IMR-90 (cell line): ENCODE results near the gene DPP10. TPM values are rescaled to one million over a fixed set of nuclear protein-coding genes. Genes with fewer than 3 reads are reported as not detected.

ENCODE experiments used
- ATAC-seq: fragments of 200-7000 bp; cut with Tn5 transposase; 2 replicates; pipeline ENCODE4 v1.9.1; 2020; ENCODE audit warnings: low read depth, mild to moderate bottlenecking, moderate library complexity
- BruUV-seq: library from RNA; stranded (reverse); fragments of 400-500 nt; replicated peaks from 2 replicates; lab custom pipeline; 2021; lab: Mats Ljungman, UMichigan
- CTCF ChIA-PET: fragments of 300-600 bp; formaldehyde crosslinking; extraction: SDS; loops from one replicate; lab custom pipeline; 2021; ENCODE audit warnings: antibody characterized with exemption; lab: Yijun Ruan, JAX
- POLR2A ChIA-PET: fragments of 300-600 bp; sonication (Branson Sonifier 250); formaldehyde crosslinking; loops from one replicate; lab custom pipeline; 2022; ENCODE audit warnings: antibody characterized with exemption; ENCODE audit not compliant: unreplicated experiment; lab: Charles Lee
- DNase-seq: peaks from one replicate; pipeline ENCODE4 v3.0.0; 2013
- H2AFZ ChIP-seq: replicated peaks from 2 replicates; pipeline ENCODE3; 2013; ENCODE audit warnings: low read length, mild to moderate bottlenecking; ENCODE audit not compliant: poor library complexity
- H2AK5ac ChIP-seq: 2 replicates; pipeline ENCODE4 v1.6.1; 2013; ENCODE audit warnings: low read depth, low read length, inconsistent platforms
- H2AK9ac ChIP-seq: replicated peaks from 2 replicates; pipeline ENCODE3; 2013; ENCODE audit warnings: mild to moderate bottlenecking, low read depth, low read length, moderate library complexity; ENCODE audit not compliant: poor library complexity
- H2BK120ac ChIP-seq: 2 replicates; pipeline ENCODE4 v1.6.1; 2013; ENCODE audit warnings: low read depth, low read length, inconsistent platforms
- H2BK15ac ChIP-seq: 3 replicates; pipeline ENCODE4 v1.6.1; 2013; ENCODE audit warnings: low read depth, low read length, inconsistent platforms
- H2BK20ac ChIP-seq: 2 replicates; pipeline ENCODE4 v1.6.1; 2013; ENCODE audit warnings: low read depth, mild to moderate bottlenecking, inconsistent platforms, low read length, moderate library complexity
- H2BK5ac ChIP-seq: 2 replicates; pipeline ENCODE4 v1.6.1; 2013; ENCODE audit warnings: mild to moderate bottlenecking, low read depth, low read length, inconsistent platforms; ENCODE audit not compliant: poor library complexity, severe bottlenecking
- H3K14ac ChIP-seq: replicated peaks from 2 replicates; pipeline ENCODE4 v1.6.1; 2013; ENCODE audit warnings: low read depth, low read length, inconsistent platforms
- H3K18ac ChIP-seq: 2 replicates; pipeline ENCODE4 v1.6.1; 2013; ENCODE audit warnings: low read depth, low read length, control low read depth
- H3K23ac ChIP-seq: 2 replicates; pipeline ENCODE4 v1.6.1; 2013; ENCODE audit warnings: low read depth, low read length, inconsistent platforms
- H3K27ac ChIP-seq: 2 replicates; pipeline ENCODE4 v1.5.1; 2013; ENCODE audit warnings: mild to moderate bottlenecking, control low read depth, low read length; ENCODE audit not compliant: insufficient read depth
- H3K27me3 ChIP-seq: 2 replicates; pipeline ENCODE4 v1.6.1; 2013; ENCODE audit warnings: low read length; ENCODE audit not compliant: control insufficient read depth, insufficient read depth
- H3K36me3 ChIP-seq: 2 replicates; pipeline ENCODE4 v1.6.1; 2013; ENCODE audit warnings: low read length, mixed read lengths; ENCODE audit not compliant: control insufficient read depth, insufficient read depth
- H3K4ac ChIP-seq: 2 replicates; pipeline ENCODE4 v1.6.1; 2013; ENCODE audit warnings: low read depth, low read length, inconsistent platforms
- H3K4me1 ChIP-seq: 2 replicates; pipeline ENCODE4 v1.6.1; 2013; ENCODE audit warnings: low read length, mixed read lengths; ENCODE audit not compliant: control insufficient read depth, insufficient read depth
- H3K4me2 ChIP-seq: 2 replicates; pipeline ENCODE4 v1.6.1; 2013; ENCODE audit warnings: low read depth, mild to moderate bottlenecking, control low read depth, low read length, moderate library complexity
- H3K4me3 ChIP-seq: 2 replicates; pipeline ENCODE4 v1.5.1; 2013; ENCODE audit warnings: low read depth, mild to moderate bottlenecking, control low read depth, low read length, moderate library complexity; ENCODE audit not compliant: insufficient read depth
- H3K56ac ChIP-seq: 2 replicates; pipeline ENCODE4 v1.6.1; 2013; ENCODE audit warnings: low read length, inconsistent platforms; ENCODE audit not compliant: insufficient read depth; ENCODE audit errors: extremely low read depth
- H3K79me1 ChIP-seq, 2 experiments: 2 replicates each; pipeline ENCODE4 v1.6.1; 2013; ENCODE audit warnings: low read length in 2 of 2, inconsistent platforms in 1 of 2, low read depth in 1 of 2
- H3K9ac ChIP-seq: 2 replicates; pipeline ENCODE4 v1.6.1; 2013; ENCODE audit warnings: low read depth, low read length, control low read depth
- H3K9me1 ChIP-seq: 2 replicates; pipeline ENCODE4 v1.6.1; 2013; ENCODE audit warnings: low read length, inconsistent platforms; ENCODE audit not compliant: insufficient read depth
- H3K9me3 ChIP-seq: 2 replicates; pipeline ENCODE4 v1.6.1; 2013; ENCODE audit warnings: low read length; ENCODE audit not compliant: control insufficient read depth, insufficient read depth
- H4K20me1 ChIP-seq: 2 replicates; pipeline ENCODE4 v1.6.1; 2013; ENCODE audit warnings: low read length, inconsistent platforms; ENCODE audit not compliant: insufficient read depth
- H4K5ac ChIP-seq: 2 replicates; pipeline ENCODE4 v1.6.1; 2013; ENCODE audit warnings: mild to moderate bottlenecking, low read depth, low read length, control low read depth
- H4K8ac ChIP-seq, 2 experiments: 2 replicates each; pipeline ENCODE4 v1.6.1; 2013; ENCODE audit warnings: low read depth in 2 of 2, low read length in 2 of 2, control low read depth in 1 of 2, inconsistent platforms in 1 of 2
- H4K91ac ChIP-seq: 2 replicates; pipeline ENCODE4 v1.6.1; 2013; ENCODE audit warnings: low read depth, low read length, inconsistent platforms; ENCODE audit not compliant: insufficient read depth
- CTCF ChIP-seq: conservative IDR thresholded peaks from 2 replicates; pipeline ENCODE4 v1.5.1; 2012; ENCODE audit warnings: mild to moderate bottlenecking, low read depth, low read length, improper control_type of control experiment
- MAFK ChIP-seq: IDR thresholded peaks from 2 replicates; pipeline ENCODE4 v1.6.1; 2012; ENCODE audit warnings: low read depth, low read length, improper control_type of control experiment
- MAZ ChIP-seq: IDR thresholded peaks from 2 replicates; pipeline ENCODE4 v1.6.1; 2012; ENCODE audit warnings: low read depth, mild to moderate bottlenecking, low read length, improper control_type of control experiment, moderate library complexity, borderline replicate concordance
- MXI1 ChIP-seq: IDR thresholded peaks from 2 replicates; pipeline ENCODE4 v1.6.1; 2012; ENCODE audit warnings: low read depth, mild to moderate bottlenecking, low read length, moderate library complexity, borderline replicate concordance
- NFE2L2 ChIP-seq: fragments of 150-350 bp; IDR thresholded peaks from 2 replicates; pipeline ENCODE4 v1.6.1; 2016; ENCODE audit warnings: low read depth, mild to moderate bottlenecking, low read length
- RAD21 ChIP-seq: IDR thresholded peaks from 2 replicates; pipeline ENCODE4 v1.6.1; 2012; ENCODE audit warnings: low read length, improper control_type of control experiment
- RCOR1 ChIP-seq: IDR thresholded peaks from 2 replicates; pipeline ENCODE4 v1.6.1; 2012; ENCODE audit warnings: mild to moderate bottlenecking, low read length, improper control_type of control experiment; ENCODE audit not compliant: insufficient replicate concordance
- USF2 ChIP-seq: fragments of 150-350 bp; IDR thresholded peaks from 2 replicates; pipeline ENCODE4 v1.6.1; 2017; ENCODE audit warnings: mild to moderate bottlenecking, antibody characterized with exemption, low read length, low read depth
- WGBS, 2 experiments: methylation state at CpG; one replicate each; pipeline versions ENCODE4 v1.1.5 to v1.1.7; 2013; ENCODE audit warnings: missing lambda C conversion rate in 2 of 2; ENCODE audit not compliant: insufficient read length in 1 of 2; ENCODE audit errors: extremely low coverage in 2 of 2; 5-methylcytosine and 5-hydroxymethylcytosine counted together
- dilution Hi-C: fragments of 300-500 bp; cut with HindIII; formaldehyde crosslinking; loops from one replicate; pipeline ENCODE4 v1.14.3; 2018; ENCODE audit warnings: low sequenced_read_pairs; ENCODE audit not compliant: unreplicated experiment
- in situ Hi-C: fragments of 300-500 bp; cut with MboI; formaldehyde crosslinking; loops from 3 replicates; pipeline ENCODE4 v1.14.3; 2019; ENCODE audit warnings: low sequenced_read_pairs, inconsistent platforms, mixed read lengths
- intact Hi-C: fragments of 100-400 bp; cut with micrococcal nuclease; formaldehyde crosslinking; loops from 2 replicates; pipeline ENCODE4 v1.10.0; 2022
- polyA plus RNA-seq, 3 experiments: library from polyadenylated mRNA; depleted of rRNA; stranded (reverse); fragments of >200 nt; gene quantifications; 2 replicates each; pipeline ENCODE4 v1.2.3, GENCODE V29; 2012; ENCODE audit warnings: low replicate concordance in 1 of 3
- total RNA-seq: library from RNA; depleted of rRNA; stranded (reverse); fragments of >200 nt; gene quantifications from 2 replicates; pipeline ENCODE4 v1.2.3, GENCODE V29; 2012

Gene DPP10
- total and polyA plus RNA-seq, 2 of the 4 experiments (the other 2 are of a cell fraction): not detected

GRCh38 chr2:115549611-115550130 lies 1107.2 kb downstream of the DPP10 start:
- H3K9me1 ChIP-seq: no peaks in the 10 kb centered on the region
- no peaks in the 10 kb centered on the region for H3K4me1 ChIP-seq
- intact Hi-C loops (no loop called here), dilution Hi-C loops (no loop called here), in situ Hi-C loops (no loop called here)
- no peaks in the 10 kb centered on the region for H4K20me1 ChIP-seq
- H3K9me3 ChIP-seq: no peaks in the 10 kb centered on the region; the same call in 1 of the 2 replicates
- ATAC-seq: no peak
- H3K23ac ChIP-seq: no peak overlapping the region
- H4K8ac ChIP-seq: no peak overlapping the region
- TF ChIP-seq RAD21 (no peak), NFE2L2 (no peak), RCOR1 (no peak), USF2 (no peak), MXI1 (no peak), MAZ (no peak), CTCF (no peak), MAFK (no peak)
- no peaks in the 10 kb centered on the region for H3K36me3 ChIP-seq
- BruUV-seq: no TSS peak
- WGBS, 2 experiments: no CpG with 5 or more reads among the region's 1 CpG
- no peak overlapping the region for H3K4me2 ChIP-seq
- no peak overlapping the region for H3K4me3 ChIP-seq
- no peak for DNase-seq
- no peak overlapping the region for H2BK120ac ChIP-seq
- H2AK9ac ChIP-seq: no peak overlapping the region
- H3K56ac ChIP-seq: no peak overlapping the region
- no peaks in the 10 kb centered on the region for H3K79me1 ChIP-seq
- no peak overlapping the region for H2BK20ac ChIP-seq
- no peak overlapping the region for H3K4ac ChIP-seq
- H3K18ac ChIP-seq: no peak overlapping the region
- POLR2A ChIA-PET: no interaction called here
- no peak overlapping the region for H4K91ac ChIP-seq
- H3K14ac ChIP-seq: no peak overlapping the region
- no peak overlapping the region for H2AFZ ChIP-seq
- H4K5ac ChIP-seq: no peak overlapping the region
- no peak overlapping the region for H2BK5ac ChIP-seq
- no peak overlapping the region for H3K27ac ChIP-seq
- CTCF ChIA-PET: no interaction called here
- H3K9ac ChIP-seq: no peak overlapping the region
- no peak overlapping the region for H2BK15ac ChIP-seq
- H2AK5ac ChIP-seq: no peak overlapping the region
- H3K27me3 ChIP-seq: no peaks in the 10 kb centered on the region
